GM18867 (cell line): Measurements from ENCODE around the gene CSF3R.

Source experiments
- ATAC-seq: cut with Tn5 transposase; IDR thresholded peaks from one replicate; pipeline ENCODE4 v1.9.1; 2021; ENCODE audit warnings: mild to moderate bottlenecking, moderate library complexity; ENCODE audit not compliant: unreplicated experiment

The CSF3R gene

DNA sequence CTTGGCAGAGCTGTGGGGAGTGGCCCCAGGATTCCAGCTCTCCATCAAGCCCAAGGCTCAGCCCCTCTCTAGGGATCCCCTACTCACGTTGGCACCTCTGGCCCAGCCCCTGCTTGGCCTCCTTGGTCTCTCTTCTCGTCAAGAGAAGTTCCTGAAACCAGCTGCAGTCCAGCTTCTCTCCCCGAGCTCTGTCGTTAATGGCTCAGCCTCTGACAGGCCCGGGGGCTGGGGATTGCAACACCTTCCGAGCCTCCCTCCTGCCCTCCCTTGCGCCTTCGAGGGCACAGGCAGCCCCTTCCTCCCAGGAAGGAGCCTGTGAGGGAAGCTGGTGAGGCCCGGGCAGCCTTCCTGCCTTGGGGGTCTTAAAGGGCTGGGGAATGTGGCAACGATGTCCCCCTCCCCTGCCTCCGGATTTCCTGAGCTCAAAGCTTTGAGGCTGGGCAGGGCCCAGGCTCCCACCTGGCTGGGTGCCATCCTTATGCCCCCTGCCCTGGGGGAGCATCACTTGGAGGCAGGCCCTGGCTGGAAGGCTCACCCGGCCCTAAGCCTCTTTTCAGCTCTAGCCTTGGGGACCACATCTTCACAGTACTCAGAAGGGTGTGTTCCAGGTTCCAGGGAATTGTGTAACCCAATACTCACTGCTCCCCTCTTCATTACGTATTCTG, at the start of gene CSF3R:
CSF3R (minus strand) TSS at position 190 of the 665 bp plus-strand sequence. CDS start 3,417 bp downstream, outside the sequence.
- ATAC-seq, result no peak

DNA sequence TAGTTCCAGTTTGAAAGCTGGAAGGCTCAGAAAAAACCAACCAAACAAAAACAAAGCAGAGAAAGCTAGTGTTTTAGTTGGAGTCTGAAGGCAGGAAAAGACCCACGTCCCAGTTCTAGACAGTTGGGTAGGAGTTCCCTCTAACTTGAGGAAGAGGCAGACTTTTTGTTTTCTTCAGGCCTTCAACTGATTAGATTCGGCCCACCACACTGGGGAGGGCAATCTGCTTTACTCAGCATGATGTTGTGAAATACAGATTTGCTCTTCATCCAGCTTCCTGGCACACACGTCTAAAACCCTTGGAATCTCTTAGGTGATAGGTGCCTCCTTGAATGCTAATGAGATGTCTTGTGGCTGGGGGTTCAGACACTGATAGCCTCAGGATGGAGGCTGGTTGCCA, 49.1 kb upstream of the CSF3R start:
- ATAC-seq, result no peak

DNA sequence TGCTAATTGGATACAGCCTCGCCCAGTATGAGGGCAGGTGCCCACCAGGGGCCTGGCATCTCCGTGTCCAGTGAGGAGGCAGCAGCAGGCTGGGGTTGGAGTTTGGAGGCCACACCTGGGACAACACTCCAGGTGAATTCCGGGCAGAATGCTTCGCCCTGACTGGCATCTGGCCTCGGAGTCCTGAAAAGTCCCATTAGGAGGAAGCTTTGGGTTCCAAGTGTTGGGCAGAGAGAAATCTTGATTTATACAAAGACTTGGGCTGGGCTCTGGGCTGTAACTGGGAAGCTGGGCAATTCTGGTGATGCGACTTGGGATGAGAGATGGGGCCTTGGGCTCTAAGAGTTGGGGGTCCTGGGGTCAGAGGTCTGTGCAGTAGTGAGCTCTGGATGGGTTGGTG, 48.1 kb upstream of the CSF3R start:
- ATAC-seq, result no peak

GRCh38 chr1:36530261-36530660, 47.5 kb upstream of the CSF3R start:
- ATAC-seq, result no peak

DNA sequence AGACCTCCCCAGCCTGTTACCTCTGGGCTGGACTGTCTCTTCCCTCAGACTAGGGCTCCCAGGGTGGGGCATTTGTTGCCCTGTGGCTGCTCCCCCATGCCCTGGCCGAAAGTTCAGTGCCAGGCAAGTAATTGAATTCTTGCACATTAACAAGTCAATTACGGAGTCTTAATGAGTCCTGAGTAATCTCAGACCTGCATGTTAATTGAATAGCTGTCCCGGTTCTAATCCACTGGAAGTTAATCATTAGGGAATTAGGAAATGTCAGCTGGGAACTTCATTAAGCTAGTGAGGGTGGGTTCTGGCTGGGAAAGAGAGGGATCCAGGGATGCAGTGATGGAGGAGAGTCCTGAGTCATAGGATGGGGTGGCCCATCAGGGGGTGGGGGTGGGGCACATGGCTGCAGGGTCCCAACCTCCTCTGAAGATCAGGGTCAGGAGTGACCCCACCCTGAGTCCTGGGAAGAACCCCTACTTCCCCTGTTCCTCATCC, 47.1 kb upstream of the CSF3R start:
- ATAC-seq, result no peak

DNA sequence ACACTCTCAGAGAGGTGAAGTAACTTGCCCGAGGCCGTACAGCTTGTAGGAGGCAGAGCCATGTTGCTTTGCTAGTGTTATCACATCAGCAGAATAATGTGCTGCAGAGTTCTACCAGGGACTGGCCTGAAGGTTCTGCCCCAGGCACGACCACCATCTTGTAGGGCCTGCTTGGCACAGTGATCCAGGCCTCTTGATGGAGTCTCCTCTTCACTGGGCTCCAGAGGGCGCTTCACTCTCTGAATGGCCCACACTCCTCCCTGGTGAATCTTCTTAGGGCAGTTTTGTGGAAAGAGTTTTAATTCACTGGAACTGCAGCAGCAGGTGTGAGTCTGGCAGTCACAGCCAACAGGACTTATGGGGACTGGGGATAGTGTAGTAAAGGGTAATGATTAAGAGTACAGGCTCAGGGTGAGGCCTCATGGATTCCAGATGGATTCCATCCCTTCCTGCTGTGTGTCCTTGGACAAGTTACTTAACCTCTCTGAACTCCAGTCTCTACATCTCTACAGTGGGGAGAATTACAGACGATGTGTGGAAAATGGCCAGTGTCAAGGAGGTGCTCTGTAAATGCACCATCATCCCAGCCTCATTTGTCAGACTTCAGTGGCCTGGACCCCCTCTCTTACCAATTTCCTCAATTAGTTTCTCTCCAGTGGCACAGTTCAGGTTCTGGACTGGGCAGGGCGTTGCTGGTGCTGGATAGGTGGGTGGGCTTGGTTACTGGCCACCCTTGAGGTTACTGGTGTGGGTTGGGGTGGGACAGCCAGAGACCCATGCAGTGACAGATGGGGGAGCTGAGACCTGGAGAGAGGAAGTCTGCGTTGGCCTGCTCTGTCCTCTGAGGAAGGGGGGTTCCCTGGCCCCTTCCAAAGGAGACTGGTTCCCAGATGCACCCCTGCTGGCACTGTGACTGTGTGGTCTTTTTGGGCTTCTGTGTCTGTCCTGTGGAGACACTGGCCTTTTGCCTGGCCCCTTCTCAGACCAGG, 45.9 kb upstream of the CSF3R start:
- no peak for ATAC-seq

DNA sequence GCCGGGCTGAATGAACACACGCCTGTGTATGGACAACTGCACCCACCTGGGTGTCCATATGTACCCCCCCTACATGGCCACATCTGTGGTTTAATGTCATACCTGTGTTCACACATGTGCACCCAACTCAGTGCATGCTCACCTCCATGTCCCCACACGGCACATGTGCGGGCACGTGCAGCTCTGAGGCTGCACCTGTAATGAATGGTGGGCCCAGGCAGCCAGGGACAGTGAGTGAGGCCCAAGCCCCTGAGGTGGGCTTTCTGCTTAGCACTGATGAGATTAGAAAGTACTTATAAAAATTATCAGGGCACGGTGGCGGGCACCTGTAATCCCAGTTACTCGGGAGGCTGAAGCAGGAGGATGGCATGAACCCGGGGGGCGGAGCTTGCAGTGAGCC, 42.5 kb upstream of the CSF3R start:
- no peak for ATAC-seq

- no peak for ATAC-seq
Measured at GRCh38 chr1:36524359-36525062, 41.8 kb upstream of the CSF3R start.

- ATAC-seq, result no peak
Measured at GRCh38 chr1:36523850-36524249, 41.1 kb upstream of the CSF3R start.

GRCh38 chr1:36523230-36523495, 40.5 kb upstream of the CSF3R start:
- no peak for ATAC-seq

DNA sequence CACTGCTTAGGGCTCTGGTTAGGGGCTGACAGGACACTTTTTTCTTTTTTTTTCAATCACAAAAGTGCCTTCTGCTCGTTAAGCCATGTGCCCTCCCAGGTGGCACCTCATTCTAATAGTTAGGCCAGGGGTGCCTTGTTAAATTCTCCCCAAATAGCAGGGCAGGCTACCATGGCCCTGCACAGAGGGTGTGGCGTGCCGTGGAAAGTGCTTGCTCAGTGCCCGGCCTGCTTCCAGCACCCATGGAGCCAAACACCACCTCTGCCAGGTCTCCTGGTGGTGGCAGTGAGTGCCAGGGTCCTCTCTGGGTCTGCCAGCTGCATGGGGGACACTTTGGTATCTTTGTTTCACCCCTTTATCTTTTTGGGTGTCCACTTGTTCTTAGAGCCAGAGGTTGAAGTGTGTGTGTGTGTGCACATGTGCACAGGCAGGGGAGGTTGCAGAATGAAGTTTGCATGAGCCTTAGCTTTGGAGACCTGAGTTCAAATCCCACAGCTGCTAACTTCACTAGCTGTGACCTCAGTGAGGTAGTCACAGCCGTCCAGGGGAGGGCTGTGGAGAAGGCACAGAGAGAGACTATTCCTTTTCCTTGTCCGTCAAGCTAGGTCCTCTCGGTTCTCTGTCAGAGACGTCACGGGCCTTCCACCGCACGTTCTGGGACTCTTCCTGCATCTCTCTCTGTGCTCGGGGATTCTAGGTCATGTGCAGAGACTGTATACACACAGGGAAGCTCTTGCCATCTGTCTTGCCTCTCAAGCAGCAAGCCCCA, 39.9 kb upstream of the CSF3R start:
- ATAC-seq, result no peak

GRCh38 chr1:36522021-36522420, 39.3 kb upstream of the CSF3R start:
- no peak for ATAC-seq

DNA sequence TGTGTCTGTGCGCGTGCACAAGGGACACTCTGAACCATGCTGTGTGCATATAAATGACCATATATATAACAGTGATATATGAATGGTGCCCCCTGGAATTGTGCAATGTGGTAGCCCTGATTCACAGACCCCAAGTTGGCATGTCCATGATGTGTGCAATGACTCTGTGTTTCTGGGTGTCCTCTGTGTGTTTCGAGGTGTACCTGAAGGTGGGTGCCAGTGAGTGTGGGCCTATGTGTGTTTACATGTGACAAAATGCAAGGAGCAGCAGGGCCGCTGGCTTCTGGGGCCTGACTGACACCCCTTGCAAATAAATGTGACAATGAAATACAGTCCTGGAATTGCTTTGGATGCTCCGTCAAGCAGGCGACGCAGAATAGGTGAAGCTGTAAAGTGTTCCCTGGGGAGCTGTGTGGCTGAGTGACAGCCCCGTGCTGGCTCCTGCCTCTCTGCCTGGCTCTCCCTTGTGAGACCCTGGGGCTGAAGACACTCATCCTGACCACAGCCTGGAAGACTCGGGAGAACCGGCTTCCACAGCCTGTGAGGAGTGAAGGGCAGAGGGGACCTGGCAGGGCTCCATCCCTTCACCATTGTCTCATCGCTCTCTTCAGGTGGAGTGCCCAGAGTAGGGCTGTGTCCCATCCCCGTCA, 38.2 kb upstream of the CSF3R start:
- no peak for ATAC-seq

DNA sequence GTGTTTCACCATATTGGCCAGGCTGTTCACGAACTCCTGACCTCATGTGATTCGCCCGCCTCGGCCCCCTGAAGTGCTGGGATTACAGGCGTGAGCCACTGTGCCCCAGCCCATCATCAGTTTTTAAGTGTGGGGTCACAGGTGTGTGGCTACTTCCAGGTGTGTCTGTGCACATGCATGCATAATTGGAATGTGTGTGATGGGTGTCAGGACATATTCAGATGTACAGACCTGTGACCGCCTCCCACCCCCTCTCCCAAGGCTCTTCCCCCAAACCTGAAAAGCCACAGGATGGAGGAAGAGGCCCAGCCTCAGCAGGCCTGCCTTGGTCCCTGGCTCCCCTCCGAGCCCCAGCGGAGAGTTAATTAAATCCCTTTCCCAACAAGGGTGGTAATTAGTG, 37.3 kb upstream of the CSF3R start:
- no peak for ATAC-seq

DNA sequence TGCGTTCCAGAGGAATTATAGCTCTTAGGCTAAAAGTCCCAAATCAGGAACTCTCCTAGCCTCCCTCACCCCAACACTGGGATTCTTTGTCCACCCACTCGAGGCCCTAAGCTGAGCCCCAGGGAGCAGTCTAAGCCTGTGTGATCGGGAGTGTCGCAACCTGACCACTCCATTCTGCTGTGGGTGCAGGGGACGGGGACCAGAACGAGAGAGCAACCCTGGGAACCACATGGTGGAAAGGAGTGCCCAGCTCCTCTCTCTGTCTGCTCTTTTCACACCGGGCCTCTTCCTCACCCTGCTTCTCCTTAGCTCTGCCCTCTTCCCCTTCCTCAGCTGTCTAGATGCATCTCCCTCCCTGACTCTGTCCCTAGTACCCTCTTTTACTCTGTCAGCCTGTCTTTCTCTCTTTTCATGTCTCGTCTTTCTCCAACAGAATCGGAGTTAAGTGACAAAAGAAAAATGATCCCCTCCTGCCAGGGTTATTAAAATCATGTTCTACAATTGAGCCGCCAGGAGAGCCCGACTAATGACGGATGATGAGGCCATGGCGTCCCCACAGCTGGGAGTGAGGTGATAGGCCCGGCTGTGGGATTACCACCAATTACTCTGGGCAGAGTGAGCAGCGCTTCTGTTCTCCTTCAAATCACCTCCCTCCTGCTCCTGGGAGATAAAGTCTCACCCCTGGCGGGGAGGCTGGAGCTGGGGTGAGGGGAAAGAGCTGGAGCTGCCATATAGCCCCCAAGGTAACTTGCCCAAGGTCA, 34.5 kb upstream of the CSF3R start:
- no peak for ATAC-seq

GRCh38 chr1:36516372-36517010, 33.8 kb upstream of the CSF3R start:
- no peak for ATAC-seq

- ATAC-seq, result no peak
Measured at GRCh38 chr1:36515315-36516138, 32.8 kb upstream of the CSF3R start.

GRCh38 chr1:36514501-36514900, 31.8 kb upstream of the CSF3R start:
- ATAC-seq, result no peak
